Measurements from ENCODE around the gene R3HDM2. TPM values are rescaled to one million over a fixed set of nuclear protein-coding genes. Genes with fewer than 3 reads are reported as not detected.

The R3HDM2 gene
- total and polyA plus RNA-seq, 2 of the 13 experiments (the other 11 are each of a cell fraction or from before 2014, with no cell fraction given): 11.1 to 23.5 TPM

- TF ChIP-seq KAT2B (IDR thresholded peaks at IDR 0.05; ENCODE audit: borderline replicate concordance, low read depth, low read length) (no peak), TAF1 (CRISPR knock-in tag; IDR thresholded peaks at IDR 0.05) (peak; percentile 40; the same call in 1 of the 2 replicates), CEBPZ (IDR thresholded peaks at IDR 0.05; ENCODE audit: low read length) (no peak), SSRP1 (CRISPR knock-in tag; IDR thresholded peaks at IDR 0.05) (peak; percentile 11; the same call in 1 of the 2 replicates), ZNF235 (CRISPR knock-in tag; IDR thresholded peaks at IDR 0.05; ENCODE audit: borderline replicate concordance) (0 out of 2 replicates have a peak, but pooled peaks have one; percentile 19), NRL (CRISPR knock-in tag; IDR thresholded peaks at IDR 0.05; ENCODE audit: borderline replicate concordance) (no peak), POLR2A (IDR thresholded peaks at IDR 0.05; ENCODE audit: insufficient read depth in 1 of 2, low read depth in 2 of 2, low read length in 2 of 2) (peak in 1 of 2 experiments; percentile 5; a peak in 1 of 4 replicates), TOE1 (CRISPR knock-in tag; IDR thresholded peaks at IDR 0.05) (no peak), RAD51 (IDR thresholded peaks at IDR 0.05; ENCODE audit: borderline replicate concordance) (no peak), SMYD3 (CRISPR knock-in tag; IDR thresholded peaks at IDR 0.05) (no peak), ZMYM3 (CRISPR knock-in tag; IDR thresholded peaks at IDR 0.05) (no peak), PHF20 (CRISPR knock-in tag; IDR thresholded peaks at IDR 0.05) (no peak), GABPB1 (CRISPR knock-in tag; IDR thresholded peaks at IDR 0.05) (no peak; the same call in 1 of the 2 replicates), UBTF (CRISPR knock-in tag; IDR thresholded peaks at IDR 0.05) (0 out of 2 replicates have a peak, but pooled peaks have one; percentile 56), HMGXB4 (CRISPR knock-in tag; IDR thresholded peaks at IDR 0.05; ENCODE audit: borderline replicate concordance in 1 of 2, low read depth in 1 of 2) (peak in 1 of 2 experiments; percentile 7; a peak in 1 of 4 replicates), AGO1 (IDR thresholded peaks at IDR 0.05; ENCODE audit: low read depth, low read length, poor library complexity, severe bottlenecking) (no peak)
- TF ChIP-seq, protein P1, sequence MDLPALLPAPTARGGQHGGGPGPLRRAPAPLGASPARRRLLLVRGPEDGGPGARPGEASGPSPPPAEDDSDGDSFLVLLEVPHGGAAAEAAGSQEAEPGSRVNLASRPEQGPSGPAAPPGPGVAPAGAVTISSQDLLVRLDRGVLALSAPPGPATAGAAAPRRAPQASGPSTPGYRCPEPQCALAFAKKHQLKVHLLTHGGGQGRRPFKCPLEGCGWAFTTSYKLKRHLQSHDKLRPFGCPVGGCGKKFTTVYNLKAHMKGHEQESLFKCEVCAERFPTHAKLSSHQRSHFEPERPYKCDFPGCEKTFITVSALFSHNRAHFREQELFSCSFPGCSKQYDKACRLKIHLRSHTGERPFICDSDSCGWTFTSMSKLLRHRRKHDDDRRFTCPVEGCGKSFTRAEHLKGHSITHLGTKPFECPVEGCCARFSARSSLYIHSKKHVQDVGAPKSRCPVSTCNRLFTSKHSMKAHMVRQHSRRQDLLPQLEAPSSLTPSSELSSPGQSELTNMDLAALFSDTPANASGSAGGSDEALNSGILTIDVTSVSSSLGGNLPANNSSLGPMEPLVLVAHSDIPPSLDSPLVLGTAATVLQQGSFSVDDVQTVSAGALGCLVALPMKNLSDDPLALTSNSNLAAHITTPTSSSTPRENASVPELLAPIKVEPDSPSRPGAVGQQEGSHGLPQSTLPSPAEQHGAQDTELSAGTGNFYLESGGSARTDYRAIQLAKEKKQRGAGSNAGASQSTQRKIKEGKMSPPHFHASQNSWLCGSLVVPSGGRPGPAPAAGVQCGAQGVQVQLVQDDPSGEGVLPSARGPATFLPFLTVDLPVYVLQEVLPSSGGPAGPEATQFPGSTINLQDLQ (CRISPR knock-in tag; IDR thresholded peaks at IDR 0.05): no peak
- TF ChIP-seq, protein P2, sequence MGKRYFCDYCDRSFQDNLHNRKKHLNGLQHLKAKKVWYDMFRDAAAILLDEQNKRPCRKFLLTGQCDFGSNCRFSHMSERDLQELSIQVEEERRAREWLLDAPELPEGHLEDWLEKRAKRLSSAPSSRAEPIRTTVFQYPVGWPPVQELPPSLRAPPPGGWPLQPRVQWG (CRISPR knock-in tag; IDR thresholded peaks at IDR 0.05; ENCODE audit: borderline replicate concordance, low read depth): no peak
These were observed 24.7 kb upstream of the R3HDM2 start (continued) for GRCh38 chr12:57455374-57456144.
